SK-N-SH treated with all-trans-retinoic acid at 6 μM for 48 hours (cell line): ENCODE data around the gene AK4.
A peak's percentile ranks its signal among the peaks of the same experiment; 100 is the strongest.
"Not testable (repeated sequence)": the region's sequence is repeated elsewhere in the genome, so short reads cannot be mapped to it uniquely, and the experiment has no call there.

Experiments
- ATAC-seq: fragments of 200-7000 bp; cut with Tn5 transposase; 3 replicates; pipeline ENCODE4 v1.9.1; 2020; ENCODE audit warnings: mild to moderate bottlenecking, moderate library complexity
- ARNTL ChIP-seq: fragments of 450-650 bp; formaldehyde crosslinking; IDR thresholded peaks from 2 replicates; pipeline ENCODE4 v1.5.0; 2020; ENCODE audit warnings: low read depth, mild to moderate bottlenecking, moderate library complexity, borderline replicate concordance
- BACH2 ChIP-seq: fragments of 250-450 bp; sonication (Bioruptor Pico); IDR thresholded peaks from 2 replicates; pipeline ENCODE4 v1.9.0; 2021; ENCODE audit warnings: mild to moderate bottlenecking, borderline replicate concordance
- CREB5 ChIP-seq: fragments of 250-450 bp; sonication (Bioruptor Pico); IDR thresholded peaks from 2 replicates; pipeline ENCODE4 v1.5.1; 2020; ENCODE audit warnings: low read depth, mild to moderate bottlenecking, moderate library complexity
- CSDC2 ChIP-seq: fragments of 250-450 bp; sonication (Bioruptor Pico); IDR thresholded peaks from 2 replicates; pipeline ENCODE4 v1.5.0; 2020; ENCODE audit warnings: mild to moderate bottlenecking, moderate library complexity
- CSRNP3 ChIP-seq: fragments of 250-450 bp; sonication (Bioruptor Pico); IDR thresholded peaks from 2 replicates; pipeline ENCODE4 v1.5.1; 2021; ENCODE audit warnings: mild to moderate bottlenecking, moderate library complexity
- GLIS3 ChIP-seq: fragments of 250-450 bp; sonication (Bioruptor Pico); IDR thresholded peaks from 2 replicates; pipeline ENCODE4 v1.5.0; 2020; ENCODE audit warnings: mild to moderate bottlenecking, moderate library complexity
- OSR1 ChIP-seq: fragments of 250-450 bp; sonication (Bioruptor Pico); IDR thresholded peaks from 2 replicates; pipeline ENCODE4 v1.8.0; 2022; ENCODE audit warnings: moderate library complexity, mild to moderate bottlenecking, inconsistent platforms
- PATZ1 ChIP-seq: fragments of 250-450 bp; sonication (Bioruptor Pico); IDR thresholded peaks from 2 replicates; pipeline ENCODE4 v1.8.0; 2020; ENCODE audit warnings: mild to moderate bottlenecking, moderate library complexity, borderline replicate concordance
- POU6F1 ChIP-seq: fragments of 250-450 bp; sonication (Bioruptor Pico); IDR thresholded peaks from 2 replicates; pipeline ENCODE4 v1.8.0; 2021; ENCODE audit warnings: low read depth, mild to moderate bottlenecking, moderate library complexity, borderline replicate concordance
- RARB ChIP-seq: fragments of 250-450 bp; sonication (Bioruptor Pico); IDR thresholded peaks from 2 replicates; pipeline ENCODE4 v1.8.0; 2021; ENCODE audit warnings: mild to moderate bottlenecking, moderate library complexity
- SNAI2 ChIP-seq: fragments of 250-450 bp; sonication (Bioruptor Pico); IDR thresholded peaks from 2 replicates; pipeline ENCODE4 v1.5.0; 2020; ENCODE audit warnings: mild to moderate bottlenecking, moderate library complexity
- TCF4 ChIP-seq: fragments of 250-450 bp; sonication (Bioruptor Pico); IDR thresholded peaks from 2 replicates; pipeline ENCODE4 v1.8.0; 2021; ENCODE audit warnings: mild to moderate bottlenecking, moderate library complexity, borderline replicate concordance
- TOX ChIP-seq: fragments of 250-450 bp; sonication (Bioruptor Pico); IDR thresholded peaks from 2 replicates; pipeline ENCODE4 v1.8.0; 2021; ENCODE audit warnings: mild to moderate bottlenecking, moderate library complexity, borderline replicate concordance
- ZC3H10 ChIP-seq: fragments of 250-450 bp; sonication (Bioruptor Pico); IDR thresholded peaks from 2 replicates; pipeline ENCODE4 v1.5.1; 2021; ENCODE audit warnings: mild to moderate bottlenecking, moderate library complexity
- ZFP3 ChIP-seq: fragments of 250-450 bp; sonication (Bioruptor Pico); IDR thresholded peaks from 2 replicates; pipeline ENCODE4 v1.5.0; 2020; ENCODE audit warnings: mild to moderate bottlenecking, moderate library complexity
- ZFP30 ChIP-seq: fragments of 450-650 bp; formaldehyde crosslinking; IDR thresholded peaks from 2 replicates; pipeline ENCODE4 v1.5.0; 2022; ENCODE audit warnings: mild to moderate bottlenecking, moderate library complexity
- ZNF565 ChIP-seq: fragments of 450-650 bp; formaldehyde crosslinking; conservative IDR thresholded peaks from 2 replicates; pipeline ENCODE4 v1.5.0; 2020; ENCODE audit warnings: low read depth, mild to moderate bottlenecking, moderate library complexity
- ZNF70 ChIP-seq: fragments of 450-650 bp; formaldehyde crosslinking; IDR thresholded peaks from 2 replicates; pipeline ENCODE4 v1.5.0; 2020; ENCODE audit warnings: mild to moderate bottlenecking, moderate library complexity
- ZNF8 ChIP-seq: fragments of 450-650 bp; formaldehyde crosslinking; IDR thresholded peaks from 2 replicates; pipeline ENCODE4 v1.5.0; 2020; ENCODE audit warnings: mild to moderate bottlenecking, moderate library complexity
- TF ChIP-seq, protein P1 (sequence below): fragments of 250-450 bp; sonication (Bioruptor Pico); IDR thresholded peaks from 2 replicates; pipeline ENCODE4 v1.5.0; 2020; ENCODE audit warnings: mild to moderate bottlenecking, moderate library complexity

The AK4 gene

GRCh38 chr1:65138524-65138923 is 9.5 kb upstream of the AK4 start:
- no peak for ATAC-seq
- TF ChIP-seq OSR1 (CRISPR knock-in tag) = no peak
- no peak for TF ChIP-seq CREB5 (CRISPR knock-in tag)
- no peak for TF ChIP-seq TOX (CRISPR knock-in tag)
- TF ChIP-seq CSRNP3 (CRISPR knock-in tag) = no peak
- no peak for TF ChIP-seq ZNF70 (CRISPR knock-in tag)
- no peak for TF ChIP-seq TCF4 (CRISPR knock-in tag)
- TF ChIP-seq, protein P1, sequence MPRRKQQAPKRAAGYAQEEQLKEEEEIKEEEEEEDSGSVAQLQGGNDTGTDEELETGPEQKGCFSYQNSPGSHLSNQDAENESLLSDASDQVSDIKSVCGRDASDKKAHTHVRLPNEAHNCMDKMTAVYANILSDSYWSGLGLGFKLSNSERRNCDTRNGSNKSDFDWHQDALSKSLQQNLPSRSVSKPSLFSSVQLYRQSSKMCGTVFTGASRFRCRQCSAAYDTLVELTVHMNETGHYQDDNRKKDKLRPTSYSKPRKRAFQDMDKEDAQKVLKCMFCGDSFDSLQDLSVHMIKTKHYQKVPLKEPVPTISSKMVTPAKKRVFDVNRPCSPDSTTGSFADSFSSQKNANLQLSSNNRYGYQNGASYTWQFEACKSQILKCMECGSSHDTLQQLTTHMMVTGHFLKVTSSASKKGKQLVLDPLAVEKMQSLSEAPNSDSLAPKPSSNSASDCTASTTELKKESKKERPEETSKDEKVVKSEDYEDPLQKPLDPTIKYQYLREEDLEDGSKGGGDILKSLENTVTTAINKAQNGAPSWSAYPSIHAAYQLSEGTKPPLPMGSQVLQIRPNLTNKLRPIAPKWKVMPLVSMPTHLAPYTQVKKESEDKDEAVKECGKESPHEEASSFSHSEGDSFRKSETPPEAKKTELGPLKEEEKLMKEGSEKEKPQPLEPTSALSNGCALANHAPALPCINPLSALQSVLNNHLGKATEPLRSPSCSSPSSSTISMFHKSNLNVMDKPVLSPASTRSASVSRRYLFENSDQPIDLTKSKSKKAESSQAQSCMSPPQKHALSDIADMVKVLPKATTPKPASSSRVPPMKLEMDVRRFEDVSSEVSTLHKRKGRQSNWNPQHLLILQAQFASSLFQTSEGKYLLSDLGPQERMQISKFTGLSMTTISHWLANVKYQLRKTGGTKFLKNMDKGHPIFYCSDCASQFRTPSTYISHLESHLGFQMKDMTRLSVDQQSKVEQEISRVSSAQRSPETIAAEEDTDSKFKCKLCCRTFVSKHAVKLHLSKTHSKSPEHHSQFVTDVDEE (CRISPR knock-in tag) = no peak
- no peak for TF ChIP-seq ZC3H10
- TF ChIP-seq BACH2 (CRISPR knock-in tag) = no peak
- TF ChIP-seq ARNTL (CRISPR knock-in tag) = no peak
- TF ChIP-seq GLIS3 = no peak
- TF ChIP-seq SNAI2 (CRISPR knock-in tag) = no peak
- no peak for TF ChIP-seq CSDC2 (CRISPR knock-in tag)
- TF ChIP-seq PATZ1 (CRISPR knock-in tag) = no peak
- no peak for TF ChIP-seq ZNF8
- TF ChIP-seq ZFP30 (CRISPR knock-in tag) = no peak
- TF ChIP-seq ZFP3 (CRISPR knock-in tag) = no peak
- TF ChIP-seq, all 23 proteins: peak for 0

- ATAC-seq = not testable (repeated sequence)
Measured at GRCh38 chr1:65139793-65140192, 8.2 kb upstream of the AK4 start.

DNA sequence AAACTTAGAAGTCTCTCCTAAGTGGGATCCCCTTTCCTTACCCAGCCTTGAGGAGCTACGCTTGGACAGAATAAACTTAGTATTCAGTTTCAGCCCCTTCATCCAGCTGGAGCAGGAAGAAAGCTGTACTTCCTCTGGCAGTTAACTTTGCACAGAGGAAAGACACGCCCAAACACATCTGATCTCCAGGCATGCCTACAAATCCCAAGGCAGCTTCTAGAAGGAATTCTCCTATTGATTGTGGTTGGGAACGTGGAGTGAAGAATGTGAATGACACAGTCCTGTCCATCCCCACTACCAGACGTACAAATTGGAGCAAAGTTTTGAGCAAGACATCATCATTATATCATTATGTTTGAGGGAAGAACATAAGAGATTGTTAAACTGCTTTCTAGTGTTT is 6.6 kb upstream of the AK4 start:
- TF ChIP-seq POU6F1 (no peak), TCF4 (CRISPR knock-in tag) (no peak), ZNF565 (CRISPR knock-in tag) (no peak), CSDC2 (CRISPR knock-in tag) (no peak), SNAI2 (CRISPR knock-in tag) (no peak)
- ATAC-seq = peak; percentile 19; the same call in 2 of the 3 replicates

DNA sequence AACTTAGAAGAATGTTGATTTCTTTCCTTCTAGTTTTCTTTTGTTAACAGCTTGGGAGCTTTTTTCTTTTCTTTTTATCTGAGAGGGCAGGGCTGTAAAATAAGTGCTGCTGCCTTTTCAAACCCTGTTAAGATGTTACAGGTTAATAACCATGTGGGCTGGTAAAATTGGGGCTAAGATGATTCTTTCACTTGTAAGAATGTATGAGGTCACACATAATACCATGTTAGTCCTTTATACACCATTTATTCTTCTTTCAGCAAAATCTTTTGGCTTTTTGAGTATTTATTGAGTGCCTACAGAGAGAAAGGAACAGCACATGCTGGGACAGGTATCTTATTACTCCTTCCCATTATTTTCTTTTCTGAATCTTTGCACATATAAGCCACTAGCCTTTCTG is 6.1 kb upstream of the AK4 start:
- TF ChIP-seq ARNTL (CRISPR knock-in tag) = no peak
- no peak for TF ChIP-seq RARB (CRISPR knock-in tag)
- TF ChIP-seq ZC3H10 = no peak
- TF ChIP-seq, all 23 proteins: peak for 0
- ATAC-seq = no peak

- not testable (repeated sequence) for ATAC-seq
Measured at GRCh38 chr1:65143112-65143658, 4.8 kb upstream of the AK4 start.
